ENCODE measurements around the gene SEPTIN5. TPM values are rescaled to one million over a fixed set of nuclear protein-coding genes. Genes with fewer than 3 reads are reported as not detected.

SEPTIN5 gene
- total and polyA plus RNA-seq, 9 of the 15 experiments (the other 6 are each of a cell fraction or from before 2014, with no cell fraction given): 0.03 to 195 (median 119) TPM

- no peak for TF ChIP-seq GTF3C2 (IDR thresholded peaks at IDR 0.05; ENCODE audit: borderline replicate concordance, extremely low read depth, insufficient read length)
- TF ChIP-seq ZKSCAN8 (CRISPR knock-in tag; IDR thresholded peaks at IDR 0.05): no peak
- no peak for TF ChIP-seq FIP1L1 (IDR thresholded peaks at IDR 0.05; ENCODE audit: low read depth, low read length, poor library complexity, severe bottlenecking)
- TF ChIP-seq ZFX (CRISPR knock-in tag; IDR thresholded peaks at IDR 0.05): no peak
- no peak for TF ChIP-seq ZNF639 (CRISPR knock-in tag; conservative IDR thresholded peaks at IDR 0.05 in 1 of 2, IDR thresholded peaks at IDR 0.05 in 1 of 2)
- TF ChIP-seq MITF (IDR thresholded peaks at IDR 0.05): no peak
- TF ChIP-seq NFXL1 (CRISPR knock-in tag; IDR thresholded peaks at IDR 0.05): no peak
- no peak for TF ChIP-seq CSDE1 (IDR thresholded peaks at IDR 0.05)
- no peak for TF ChIP-seq NCOA2 (IDR thresholded peaks at IDR 0.05; ENCODE audit: partially characterized antibody in 2 of 2)
- TF ChIP-seq ZNF324 (CRISPR knock-in tag; IDR thresholded peaks at IDR 0.05): no peak
- no peak for TF ChIP-seq ZBED1 (IDR thresholded peaks at IDR 0.05)
- no peak for TF ChIP-seq ZNF592 (IDR thresholded peaks at IDR 0.05)
Observed at GRCh38 chr22:19770349-19771220, 56.3 kb downstream of the SEPTIN5 start (continued).
